Forelimb muscle (tissue), 1 donor: Measurements from ENCODE around the gene PRPF40B. TPM values are rescaled to one million over a fixed set of nuclear protein-coding genes. Genes with fewer than 3 reads are reported as not detected.

Experiments used
- DNase-seq: peaks from one replicate; pipeline ENCODE4 v3.0.0-alpha.2; 2013; ENCODE audit warnings: low read depth
- polyA plus RNA-seq: library from polyadenylated mRNA; unstranded; fragments of 120-200 nt; gene quantifications from one replicate; pipeline ENCODE4 v1.2.1, GENCODE V29; 2013; ENCODE audit not compliant: insufficient read length

The PRPF40B gene
- polyA plus RNA-seq, 1 donor: 13.6 TPM

DNA sequence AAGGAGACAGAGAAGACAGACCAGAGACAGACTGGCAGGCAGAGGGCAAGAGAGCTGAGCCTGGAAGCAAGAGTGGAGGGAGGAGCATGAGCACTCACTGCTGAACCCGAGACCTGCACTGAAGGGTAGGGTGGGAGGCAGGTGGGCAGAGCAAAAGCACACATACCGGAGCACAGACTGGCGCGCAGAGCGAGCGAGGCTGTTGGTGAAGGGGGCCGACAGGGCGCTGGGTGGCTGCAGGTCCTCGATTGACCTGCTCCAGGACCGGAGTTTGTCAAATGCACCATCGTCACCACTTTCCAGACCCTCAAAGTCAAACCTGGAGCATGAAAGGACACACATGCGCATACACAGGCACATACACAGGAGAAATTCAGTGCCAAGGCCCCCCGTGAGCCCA, 34.9 kb downstream of the PRPF40B start:
- no peak for DNase-seq

DNA sequence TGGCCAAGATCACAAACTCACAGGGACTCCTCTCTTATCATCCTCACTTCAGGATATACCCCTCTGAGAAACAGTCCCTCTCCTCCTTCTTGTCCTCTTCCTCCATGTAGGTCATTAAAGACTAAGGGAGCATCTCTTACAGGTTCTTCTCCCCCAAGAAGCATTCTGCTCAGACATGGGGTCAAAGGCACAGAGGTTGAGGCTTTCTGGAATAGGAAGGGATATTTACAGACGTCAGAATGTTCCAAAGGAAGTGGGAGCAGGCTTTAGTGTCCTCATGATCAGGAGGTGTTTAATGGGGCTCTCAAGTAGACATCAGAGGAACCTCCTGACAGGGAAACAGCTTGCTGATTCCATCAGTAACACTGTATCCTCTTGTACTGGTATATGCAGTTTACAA, 36.4 kb downstream of the PRPF40B start:
- DNase-seq: no peak

DNA sequence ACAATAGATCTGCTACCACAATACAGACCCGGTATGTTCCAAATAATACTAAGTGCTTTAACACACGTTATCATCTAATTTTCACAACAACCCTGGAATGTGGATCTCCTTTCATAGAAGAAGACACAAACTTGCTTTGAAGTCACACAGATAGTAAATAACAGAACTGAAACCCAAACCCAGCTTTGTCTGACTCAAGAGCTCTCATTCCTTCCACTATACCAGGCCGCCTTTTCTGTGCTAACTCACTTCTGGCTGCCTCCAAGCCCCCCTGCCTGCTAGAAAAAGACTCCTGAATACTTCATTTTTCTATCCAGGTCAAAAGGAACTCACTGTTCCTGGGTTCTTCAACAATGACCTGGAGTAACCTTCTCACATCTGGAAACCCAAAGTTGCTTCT, 37.8 kb downstream of the PRPF40B start:
- DNase-seq: no peak

DNA sequence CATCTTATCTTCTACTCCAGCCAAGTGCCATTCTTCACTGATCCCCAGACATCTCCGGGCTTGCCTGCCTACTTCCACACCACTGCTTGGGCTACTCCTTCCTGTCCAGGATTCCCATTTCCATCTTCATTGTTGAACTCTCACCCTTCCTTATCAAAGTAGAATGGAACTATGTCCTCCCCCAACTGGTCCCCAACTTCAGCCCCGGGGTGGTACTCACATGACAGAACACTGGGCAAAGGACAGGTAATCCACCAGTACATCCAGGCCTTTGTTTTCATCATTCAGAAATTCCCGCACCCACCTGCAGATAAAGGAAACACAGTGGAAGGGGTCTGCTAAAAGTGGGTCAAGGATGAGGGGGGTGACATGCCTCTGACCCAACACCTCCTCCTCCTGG, 38.4 kb downstream of the PRPF40B start:
- no peak for DNase-seq

DNA sequence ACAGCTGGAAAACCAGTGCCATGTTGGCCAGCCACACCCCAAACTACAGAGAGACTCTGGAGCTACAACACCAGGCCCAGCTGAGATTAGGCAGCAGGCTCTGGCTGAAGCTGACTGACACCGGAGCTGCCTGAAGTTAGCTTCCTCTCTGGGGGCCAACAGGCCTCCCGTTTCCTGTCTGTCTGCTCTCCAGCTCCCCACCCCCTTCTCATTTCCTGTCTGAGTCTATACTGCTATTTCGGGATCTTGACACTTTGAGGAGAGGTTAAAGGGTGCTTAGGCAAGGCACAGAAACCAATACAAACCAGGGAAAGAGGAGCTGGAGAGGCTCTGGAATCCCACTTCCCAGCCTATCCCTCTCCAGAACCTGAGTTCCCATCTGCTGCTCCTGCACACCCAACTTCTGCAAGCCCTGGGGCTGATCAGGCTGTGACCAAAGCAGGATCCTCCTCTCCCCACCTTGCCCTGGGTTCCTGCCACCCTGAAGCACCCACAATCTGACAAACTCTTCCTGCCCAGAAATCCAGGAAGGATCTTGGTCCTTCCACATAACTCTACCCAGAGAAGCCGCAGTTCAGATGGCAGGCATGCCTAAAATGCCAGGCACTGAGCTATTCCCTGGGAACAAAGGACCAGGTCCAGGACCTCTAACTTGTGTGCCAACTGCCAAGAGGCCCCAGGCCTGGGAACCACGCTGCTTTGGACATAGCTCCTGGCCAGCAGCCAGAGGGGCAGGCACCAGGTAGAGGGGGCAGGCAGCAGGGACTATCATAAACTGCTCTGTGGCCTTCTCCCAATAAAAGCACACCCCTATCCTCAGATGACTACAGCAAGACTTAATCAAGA, 39.9 kb downstream of the PRPF40B start:
- DNase-seq: peak; percentile 78

DNA sequence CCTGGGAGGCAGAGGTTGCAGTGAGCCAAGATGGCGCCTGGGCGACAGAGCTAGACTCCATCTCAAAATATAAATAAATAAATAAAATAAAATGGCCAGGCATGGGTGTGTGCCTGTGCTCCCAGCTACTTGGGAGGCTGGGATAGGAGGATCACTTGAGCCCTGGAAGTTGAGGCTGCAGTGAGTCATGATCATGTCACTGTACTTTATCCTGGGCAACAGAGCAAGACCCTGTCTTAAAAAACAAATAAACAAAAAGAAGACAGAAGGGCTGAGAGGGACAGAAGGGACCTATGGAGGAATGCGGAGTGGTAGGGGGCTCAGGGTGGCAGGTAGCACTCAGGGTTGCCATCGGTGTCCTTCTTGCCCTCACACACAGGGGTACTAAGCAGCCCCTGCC, 40.8 kb downstream of the PRPF40B start:
- no peak for DNase-seq

DNA sequence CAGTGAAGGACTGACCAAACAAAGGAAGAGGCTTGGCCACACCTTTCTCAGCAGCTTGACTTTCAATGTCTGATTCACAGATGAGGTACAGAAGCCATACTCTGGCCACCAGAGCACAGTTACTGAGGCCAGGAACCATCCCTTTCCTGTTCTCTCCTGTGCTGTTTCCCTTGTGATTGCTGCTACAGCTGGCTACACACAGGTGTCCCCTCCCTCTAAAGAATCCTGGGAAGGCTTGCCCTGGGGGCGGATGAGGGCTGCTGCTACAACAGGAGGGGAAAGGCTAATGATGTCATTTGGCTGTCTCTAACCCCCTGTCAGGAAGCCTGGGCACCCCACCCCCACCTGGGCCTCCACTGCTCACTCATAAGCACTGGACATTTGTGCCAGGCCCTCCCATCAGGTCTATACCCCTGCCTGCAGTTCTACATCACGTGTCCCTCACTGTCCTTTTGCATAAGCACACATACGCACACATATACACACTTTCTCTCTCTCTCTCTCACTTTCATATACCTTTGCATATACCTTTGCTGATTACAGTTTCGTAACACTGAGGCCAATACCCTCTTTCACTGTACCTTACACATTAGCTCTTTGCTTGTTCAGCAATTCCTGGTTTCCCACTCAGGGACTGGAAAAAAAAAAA, 41.4 kb downstream of the PRPF40B start:
- no peak for DNase-seq

DNA sequence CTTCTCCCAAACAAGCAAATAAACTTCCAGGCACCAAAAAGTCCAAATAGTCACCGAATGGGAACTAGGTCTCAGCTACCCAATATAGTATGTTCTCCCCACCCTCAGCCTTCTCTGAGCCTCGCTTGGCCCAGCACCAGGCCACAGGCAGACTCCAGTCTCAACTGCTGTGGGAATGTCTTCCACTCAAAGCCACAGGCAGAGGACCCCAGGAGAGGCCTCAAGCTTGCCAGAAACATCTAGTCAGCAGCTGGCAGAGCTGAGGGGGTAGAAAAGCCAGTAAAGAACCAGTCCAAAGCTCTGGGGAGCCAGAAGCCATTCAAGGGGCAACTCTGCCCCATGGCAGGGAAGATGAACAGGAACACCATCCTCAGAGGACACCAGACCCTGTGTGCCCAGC, 42.0 kb downstream of the PRPF40B start:
- DNase-seq: no peak

DNA sequence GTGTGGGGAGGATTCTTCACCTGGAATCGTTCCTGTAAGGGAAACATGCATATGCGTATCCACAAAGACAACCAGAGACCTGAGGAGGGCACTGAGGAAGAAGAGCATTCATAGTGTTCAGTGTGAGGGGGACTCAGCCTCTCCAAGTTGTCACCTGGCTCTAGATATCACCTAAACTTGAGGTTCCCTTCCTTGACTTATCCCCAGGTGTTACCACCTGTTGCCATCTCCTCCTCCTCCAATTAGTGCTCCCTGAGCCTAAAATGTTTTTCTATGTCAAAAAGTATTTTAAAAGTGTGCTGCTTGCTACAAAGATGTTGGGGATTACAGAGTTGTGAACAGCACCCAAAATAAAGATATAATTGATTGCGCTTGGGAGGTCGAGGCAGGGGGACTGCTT, 42.8 kb downstream of the PRPF40B start:
- no peak for DNase-seq

DNA sequence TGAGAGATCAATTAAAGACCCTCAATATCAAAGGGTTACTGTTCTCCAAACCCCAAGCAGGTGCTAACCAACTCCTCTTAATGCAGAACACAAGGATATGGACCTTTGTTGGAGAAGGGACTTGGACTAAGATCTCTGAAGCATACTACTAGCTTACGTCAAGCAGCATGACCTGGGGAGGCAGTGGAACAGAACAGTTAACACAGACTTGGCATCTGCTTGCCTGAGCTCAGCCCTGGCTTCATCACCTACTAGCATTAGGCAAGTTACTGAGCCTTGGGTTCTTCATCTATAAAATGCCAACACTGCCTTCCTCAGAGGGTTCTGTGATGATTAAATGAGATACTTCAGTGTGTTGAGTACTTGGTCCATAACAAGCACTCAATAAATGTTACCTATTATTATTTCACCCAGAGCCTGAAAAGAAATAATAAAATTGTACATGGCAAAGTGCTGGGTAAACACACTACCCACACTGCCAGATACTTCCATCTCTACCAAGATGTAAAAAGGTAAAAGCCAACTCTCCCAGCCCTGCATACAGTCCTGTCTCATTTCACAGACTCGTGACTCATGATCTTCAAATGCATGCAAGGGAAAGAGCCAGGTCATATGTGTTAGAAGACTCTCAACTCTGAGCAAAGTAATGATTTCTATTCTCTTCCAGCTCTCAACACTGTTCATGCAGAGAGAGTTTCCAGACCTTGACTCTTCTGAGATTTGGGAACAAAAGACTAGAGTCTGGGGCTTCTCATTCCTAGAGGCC, 44.1 kb downstream of the PRPF40B start:
- no peak for DNase-seq

DNA sequence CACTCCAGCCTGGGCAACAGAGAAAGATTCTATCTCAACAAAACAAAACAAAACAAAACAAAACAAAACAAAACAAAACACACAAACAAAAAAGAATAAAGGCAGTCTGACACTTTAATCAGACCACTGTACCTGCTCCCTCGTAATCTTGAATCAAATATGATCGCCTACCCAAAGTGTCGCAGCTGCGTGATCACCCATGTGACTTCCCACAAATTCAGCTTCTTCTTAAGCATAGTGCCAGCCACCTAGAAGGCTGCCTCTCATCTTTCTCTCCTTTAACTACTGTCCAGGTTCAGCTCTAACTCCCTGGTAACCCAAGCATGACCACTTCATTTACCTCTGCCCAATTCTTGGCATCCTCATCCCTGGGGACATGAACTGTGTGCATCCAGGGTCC, 46.4 kb downstream of the PRPF40B start:
- no peak for DNase-seq

DNA sequence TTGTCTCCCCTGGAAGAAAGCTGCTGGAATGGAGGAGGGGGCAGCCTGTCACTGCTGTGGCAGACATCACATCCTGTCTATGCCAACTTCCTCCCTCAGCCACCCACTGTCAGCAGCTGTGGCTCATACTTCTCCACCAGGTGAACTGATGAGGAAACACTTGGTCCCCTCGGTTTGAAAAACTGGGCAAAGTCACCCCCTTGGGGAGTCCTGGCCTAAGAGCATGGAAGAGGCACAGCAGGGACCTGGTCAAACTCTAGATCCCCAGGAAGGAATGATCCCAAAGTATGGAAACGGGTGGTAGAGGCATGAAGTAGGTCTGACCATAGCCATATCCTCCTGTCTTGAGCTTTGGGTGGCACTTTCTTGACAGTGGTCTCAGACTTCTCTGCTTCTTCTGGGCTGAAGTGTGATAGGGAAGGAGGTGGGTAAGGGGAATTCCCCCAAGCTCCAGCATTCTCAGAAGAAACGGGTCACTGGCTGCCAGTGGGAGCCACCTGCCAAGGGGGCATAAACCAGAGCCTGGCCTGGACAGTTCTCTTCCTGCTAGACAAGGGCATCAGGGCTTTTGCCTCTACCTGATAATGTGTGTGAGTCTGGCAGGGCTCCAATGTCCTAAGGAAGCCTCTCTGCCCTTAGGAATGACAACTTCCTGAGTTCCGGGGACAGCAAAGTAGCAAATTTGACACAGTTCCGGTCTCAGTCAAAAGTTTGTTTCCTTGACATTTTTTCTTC, 47.8 kb downstream of the PRPF40B start:
- DNase-seq: no peak

DNA sequence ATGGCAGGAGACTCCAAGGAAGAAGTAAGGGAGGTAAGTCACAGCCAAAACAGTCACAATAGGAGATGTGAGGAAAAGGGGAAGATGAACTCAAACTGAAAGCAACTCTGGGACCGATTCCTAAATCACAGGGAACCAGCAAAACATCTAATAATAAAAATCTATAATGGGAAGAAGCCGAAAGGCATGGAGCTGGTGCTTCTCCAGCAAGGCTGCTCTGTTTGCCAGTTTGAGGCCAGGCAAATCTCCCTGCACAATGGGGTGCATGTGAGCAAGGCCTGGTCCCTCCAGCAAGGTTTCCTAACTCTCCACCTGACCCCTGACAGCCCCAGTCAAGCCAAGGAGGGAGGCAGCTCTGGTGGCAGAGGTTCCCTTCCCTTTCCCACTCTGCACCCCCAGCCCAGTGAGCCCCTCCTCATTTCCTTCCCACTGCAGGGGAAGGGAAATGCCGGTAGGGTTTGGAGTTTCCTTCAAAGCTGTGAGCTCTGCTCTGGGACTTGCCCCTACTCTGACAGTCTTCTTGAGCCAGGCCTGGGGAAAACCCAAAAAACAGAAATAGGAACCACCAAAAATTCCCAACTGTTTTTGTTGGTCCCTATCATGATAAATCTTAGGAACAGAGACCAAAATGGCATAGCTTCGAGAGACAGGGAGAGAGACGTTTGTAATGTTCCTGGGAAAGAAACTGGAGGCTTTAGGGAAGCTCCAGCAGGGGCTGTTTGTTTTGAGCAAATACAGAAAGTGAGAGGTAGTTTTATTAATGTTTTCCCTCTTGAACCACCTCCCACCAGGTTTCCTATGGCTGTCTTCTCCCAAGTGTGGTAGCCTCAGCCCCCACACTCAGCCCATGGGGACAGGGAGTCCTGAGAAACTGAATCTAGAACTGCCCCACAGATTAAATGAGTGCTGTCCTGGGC, 49.2 kb downstream of the PRPF40B start:
- no peak for DNase-seq

DNA sequence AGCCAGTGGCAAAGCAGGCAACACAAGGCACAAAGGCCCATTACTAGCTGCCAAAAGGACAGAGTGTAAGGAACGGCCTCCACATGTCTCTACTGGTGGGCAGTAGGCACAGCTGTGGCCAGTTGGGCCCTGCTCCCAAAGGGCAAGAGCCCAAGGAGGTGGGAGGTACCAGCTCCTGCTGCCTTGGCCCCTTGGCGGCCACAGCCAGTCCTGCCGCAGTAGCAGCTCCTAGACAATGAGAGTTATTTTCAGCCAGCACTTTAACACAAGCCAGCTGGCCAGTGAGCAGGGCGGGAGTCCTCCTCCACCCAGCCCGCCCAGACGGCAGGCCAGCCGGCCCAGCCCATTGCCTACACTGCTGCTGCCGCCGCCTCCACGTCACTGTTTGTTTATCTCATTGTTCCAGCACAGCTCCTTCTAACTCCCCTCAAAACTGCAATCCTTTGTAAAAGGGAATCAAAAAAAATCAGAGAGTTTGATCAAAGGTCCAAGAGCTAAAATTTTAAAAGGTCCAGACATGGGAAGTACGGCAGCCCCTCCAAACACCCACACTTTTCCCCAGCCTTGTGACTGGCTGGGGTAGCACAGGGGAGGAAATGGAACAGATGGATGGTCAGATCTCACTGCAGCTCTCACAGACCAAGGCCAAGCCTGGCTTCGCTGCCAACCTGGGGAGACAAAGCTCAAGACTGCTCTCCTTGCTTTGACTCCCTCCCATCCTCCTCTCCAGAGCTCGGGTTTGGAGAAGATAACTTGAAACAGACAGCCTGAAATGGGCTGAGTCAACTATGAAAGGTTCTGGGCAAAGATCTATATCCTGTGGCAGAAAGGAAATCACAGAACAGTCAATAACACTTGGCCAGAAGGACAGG, 50.3 kb downstream of the PRPF40B start:
- peak; percentile 80 for DNase-seq

DNA sequence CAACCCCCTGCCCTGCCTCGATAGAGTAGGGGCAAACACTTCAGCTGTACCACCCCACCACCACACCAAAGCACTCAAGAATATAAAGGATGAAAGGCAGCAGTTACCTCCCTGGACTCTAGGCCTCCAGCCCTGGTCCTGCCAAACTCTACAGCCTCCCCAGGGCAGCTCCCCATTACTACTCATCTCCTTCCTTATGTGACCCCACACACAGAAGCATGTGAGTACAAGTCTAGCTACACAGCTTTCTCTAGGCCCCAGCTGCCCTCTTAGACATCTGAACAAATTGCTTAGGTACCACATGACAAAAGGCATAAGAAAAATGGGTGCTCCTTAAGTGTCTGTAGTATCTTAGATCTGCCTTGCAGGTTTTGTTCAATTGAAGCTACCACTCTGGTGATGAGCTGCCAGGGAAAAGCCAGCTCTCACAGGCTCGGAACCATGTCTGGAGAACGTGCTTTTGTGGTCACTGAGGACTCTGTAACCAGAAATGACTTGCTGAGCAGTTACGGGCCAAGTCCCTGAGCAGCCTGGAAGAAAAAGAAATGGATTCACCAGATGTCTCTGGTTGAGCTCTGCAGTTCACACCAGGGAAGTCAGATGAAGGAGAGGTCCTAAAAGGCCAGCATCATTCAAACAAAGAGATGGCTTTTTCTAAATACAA, 51.1 kb downstream of the PRPF40B start:
- DNase-seq: no peak

DNA sequence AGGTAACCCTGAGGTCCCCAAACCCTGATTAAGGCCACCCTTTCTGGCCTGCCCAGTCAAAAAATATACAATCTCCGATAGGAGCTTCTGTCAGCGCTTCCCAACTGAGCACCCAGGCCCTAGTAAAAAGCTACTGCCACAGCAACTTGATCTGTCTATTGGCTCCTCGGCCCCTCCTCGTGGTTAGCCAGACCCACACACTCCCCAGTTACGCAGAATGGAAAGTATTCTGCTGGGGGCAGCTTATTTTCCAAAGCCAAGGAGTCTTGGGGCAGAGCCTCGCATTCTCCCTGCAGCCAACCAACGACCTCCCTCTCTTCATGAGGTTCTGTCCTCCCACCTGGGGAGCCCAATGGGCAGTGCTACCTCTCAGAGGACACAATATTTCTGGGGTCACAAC, 51.8 kb downstream of the PRPF40B start:
- no peak for DNase-seq

DNA sequence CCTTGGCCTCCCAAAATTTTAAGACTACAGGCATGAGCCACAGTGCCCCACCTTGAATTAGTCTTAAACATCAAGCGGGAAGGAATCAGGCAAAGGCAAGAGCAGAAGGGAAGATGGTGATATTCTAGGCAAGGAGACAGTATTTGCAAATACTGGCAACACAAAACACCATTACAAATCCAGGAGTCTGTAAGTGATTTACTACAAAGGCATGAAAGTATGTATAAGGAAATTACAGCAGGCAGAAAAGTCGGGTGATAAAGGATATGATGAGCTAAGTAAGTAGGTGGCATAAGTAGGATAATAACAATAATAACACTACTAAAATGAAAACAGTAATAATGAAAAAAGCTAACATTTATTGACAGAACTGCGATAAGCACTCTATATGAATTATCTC, 55.4 kb downstream of the PRPF40B start:
- no peak for DNase-seq

DNA sequence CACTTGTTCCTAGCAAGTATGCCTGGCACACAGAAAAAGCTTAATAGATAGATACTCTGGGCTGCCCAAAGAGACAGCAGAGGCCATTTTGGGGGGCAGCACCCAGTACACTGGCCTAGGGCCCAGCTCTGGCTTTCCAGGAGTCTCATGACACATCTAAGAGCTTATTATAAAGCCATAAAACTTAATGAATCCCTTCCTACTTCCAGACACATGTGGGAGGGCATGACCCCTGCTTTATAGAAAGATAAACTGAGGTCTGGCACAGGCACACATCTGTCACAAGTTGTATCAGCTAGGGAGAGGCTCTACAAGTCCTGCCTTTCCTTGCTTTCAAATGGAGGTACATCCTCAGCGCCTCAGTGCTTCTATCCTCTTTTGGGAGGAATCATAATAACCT, 56.7 kb downstream of the PRPF40B start:
- DNase-seq: no peak

DNA sequence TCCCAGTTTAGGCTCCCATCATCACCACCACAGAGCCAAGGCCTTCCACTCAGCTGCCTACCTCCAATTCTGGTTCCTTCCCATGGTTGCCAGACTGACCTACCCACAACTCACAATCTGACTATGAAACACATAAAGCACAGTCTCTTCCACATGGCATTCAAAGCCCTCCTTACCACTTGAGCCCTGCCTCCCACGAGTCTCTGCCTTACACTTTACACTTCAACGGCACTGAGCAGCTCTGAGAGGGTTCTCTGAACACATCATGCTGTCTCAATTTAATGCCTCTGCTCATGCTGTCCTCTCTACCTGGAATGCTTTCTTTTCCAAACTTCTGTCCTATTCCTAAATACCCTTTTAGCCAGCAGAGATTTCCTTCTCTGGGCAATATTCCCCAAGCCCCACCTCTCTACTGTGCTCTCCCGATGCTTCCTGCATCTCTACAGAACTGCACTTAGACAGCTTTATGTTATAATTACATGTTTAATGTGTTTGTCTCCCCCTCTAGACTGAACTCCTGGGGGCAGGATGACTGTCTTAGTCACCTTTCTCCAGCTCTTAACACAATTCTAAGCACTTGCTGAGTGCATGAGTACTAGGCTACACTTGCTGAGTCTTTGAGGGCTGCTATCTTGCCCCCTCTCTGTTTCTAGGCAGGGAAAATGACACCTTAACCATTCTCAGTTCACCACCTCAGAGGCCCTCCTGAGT, 60.4 kb downstream of the PRPF40B start:
- no peak for DNase-seq
